GM18861 (cell line): ENCODE results near the gene STRIP2.
"Not testable (repeated sequence)": the region's sequence is repeated elsewhere in the genome, so short reads cannot be mapped to it uniquely, and the experiment has no call there.

ENCODE experiments used
- ATAC-seq: cut with Tn5 transposase; IDR thresholded peaks from one replicate; pipeline ENCODE4 v1.9.1; 2021; ENCODE audit not compliant: unreplicated experiment

Gene STRIP2

DNA sequence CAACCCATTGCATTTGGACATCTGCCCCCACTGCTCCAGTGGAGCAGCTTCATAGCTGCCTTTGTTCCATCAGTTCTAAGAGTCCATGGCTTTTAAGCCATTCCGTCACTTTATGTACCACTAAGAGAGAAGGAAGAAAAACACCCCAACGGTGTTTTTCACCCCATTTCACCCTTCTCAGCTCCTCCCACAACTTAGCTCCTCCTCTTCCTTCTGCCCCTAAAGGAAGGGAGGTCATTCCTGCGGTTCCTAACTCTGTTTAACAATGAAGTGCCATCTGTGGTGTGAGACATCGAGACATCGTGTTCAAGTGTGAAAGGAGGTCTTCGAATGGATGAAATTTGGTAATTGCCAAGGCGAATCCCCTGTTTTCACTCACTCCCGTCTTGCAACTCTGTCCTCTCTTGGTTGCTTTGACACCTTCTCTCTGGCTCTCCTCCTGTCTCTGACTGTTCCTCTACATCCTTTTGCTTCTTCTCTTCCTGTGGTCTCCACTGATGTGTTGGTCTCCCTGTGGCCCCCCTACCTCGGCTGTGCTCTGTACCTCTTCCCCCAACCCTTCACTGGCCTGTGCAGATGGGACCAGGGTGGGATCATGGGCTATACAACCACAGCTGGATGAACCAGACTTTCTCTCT, 91.1 kb downstream of the STRIP2 start:
- ATAC-seq, result no peak

DNA sequence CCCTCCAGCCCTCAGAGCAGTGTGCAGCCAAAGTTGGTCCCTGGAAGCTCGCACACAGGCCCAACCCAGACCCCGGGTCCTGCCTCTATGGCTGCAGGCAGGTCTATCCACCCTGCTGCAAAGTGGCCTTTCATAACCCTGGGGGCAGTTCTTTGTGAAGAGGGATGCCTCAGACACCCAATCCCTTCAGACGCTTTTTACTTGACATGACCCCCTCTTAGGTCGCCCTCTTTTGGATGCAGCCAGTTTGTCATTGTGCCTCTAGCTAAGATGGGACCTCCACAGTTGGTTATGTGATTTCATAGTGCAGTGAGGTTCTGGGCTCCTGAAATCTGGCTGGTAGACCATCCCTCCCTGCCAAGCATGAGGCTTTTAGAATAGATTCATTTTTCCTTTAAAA, 95.4 kb downstream of the STRIP2 start:
- no peak for ATAC-seq

DNA sequence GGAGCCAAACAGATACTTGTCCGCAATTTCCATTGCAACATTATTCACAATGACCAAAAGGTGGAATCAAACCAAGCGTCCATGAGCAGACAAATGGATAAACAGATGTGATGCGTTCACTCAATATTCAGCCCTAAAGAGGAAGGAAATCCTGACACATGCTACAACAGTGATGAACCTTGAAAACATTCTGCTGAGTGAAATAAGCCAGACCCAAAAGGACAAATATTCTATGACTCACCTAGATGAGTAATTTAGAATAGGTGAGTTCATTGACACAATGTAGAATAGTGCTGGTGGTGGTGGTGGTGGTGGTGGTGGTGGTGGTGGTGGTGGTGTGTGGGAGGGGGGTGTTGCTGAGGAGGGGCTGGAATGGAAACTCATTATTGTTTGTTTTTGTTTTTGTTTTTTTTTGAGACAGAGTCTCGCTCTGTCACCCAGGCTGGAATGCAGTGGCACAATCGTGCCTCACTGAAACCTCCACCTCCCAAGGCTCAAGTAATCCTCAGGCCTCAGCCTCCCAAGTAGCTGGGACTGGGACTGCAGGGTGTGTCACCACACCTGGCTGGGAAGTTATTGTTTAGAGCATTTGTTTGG, 96.7 kb downstream of the STRIP2 start:
- ATAC-seq, result no peak

GRCh38 chr7:129531721-129532120, 97.5 kb downstream of the STRIP2 start:
- no peak for ATAC-seq

DNA sequence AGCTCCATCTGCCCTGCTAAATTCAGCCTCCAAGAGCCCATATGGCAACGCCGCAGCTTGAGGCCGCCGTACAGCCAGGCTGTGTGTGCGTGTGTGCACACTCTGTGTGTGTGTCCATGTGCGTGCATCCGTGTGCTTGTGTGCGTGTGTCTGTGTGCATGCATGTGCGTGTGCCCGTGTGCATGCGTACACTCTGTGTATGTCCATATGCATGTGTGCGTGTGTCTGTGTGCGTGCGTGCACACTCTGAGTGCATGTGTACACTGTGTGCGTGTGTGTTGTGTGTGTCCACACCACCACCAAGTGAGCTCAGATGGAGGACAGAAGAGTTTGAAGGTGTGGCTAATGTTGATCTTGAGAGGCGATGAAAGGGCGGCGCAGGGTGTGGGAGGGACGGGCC, 98.1 kb downstream of the STRIP2 start:
- ATAC-seq, result no peak

DNA sequence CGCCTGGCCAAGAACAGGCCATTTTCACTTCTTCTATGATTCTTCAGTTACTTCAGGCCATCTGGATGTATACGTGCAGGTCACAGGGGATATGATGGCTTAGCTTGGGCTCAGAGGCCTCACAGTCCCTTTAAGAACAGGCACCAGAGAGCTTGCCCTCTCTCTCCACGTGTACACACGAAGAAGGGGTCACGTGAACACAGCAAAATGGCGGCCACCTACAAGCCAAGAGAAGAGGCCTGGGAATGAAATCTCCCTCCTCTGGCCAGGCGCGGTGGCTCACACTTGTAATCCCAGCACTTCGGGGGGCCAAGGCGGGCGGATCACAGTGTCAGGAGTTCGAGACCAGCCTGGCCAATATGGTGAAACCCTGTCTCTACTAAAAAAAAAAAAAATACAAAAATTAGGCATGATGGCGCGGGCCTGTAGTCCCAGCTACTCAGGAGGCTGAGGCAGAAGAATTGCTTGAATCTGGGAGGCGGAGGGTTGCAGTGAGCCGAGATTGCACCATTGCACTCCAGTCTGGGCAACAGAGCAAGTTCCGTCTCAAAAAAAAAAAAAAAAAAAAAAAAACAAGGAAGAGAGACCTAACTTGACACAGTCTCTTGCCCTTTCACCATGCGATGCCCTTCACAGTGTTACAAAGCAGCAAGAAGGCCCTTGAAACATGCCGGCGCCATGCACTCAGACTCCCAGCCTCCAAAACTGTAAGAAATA, 100.5 kb downstream of the STRIP2 start:
- not testable (repeated sequence) for ATAC-seq

- ATAC-seq, result no peak
Measured at GRCh38 chr7:129535896-129536295, 101.7 kb downstream of the STRIP2 start.

DNA sequence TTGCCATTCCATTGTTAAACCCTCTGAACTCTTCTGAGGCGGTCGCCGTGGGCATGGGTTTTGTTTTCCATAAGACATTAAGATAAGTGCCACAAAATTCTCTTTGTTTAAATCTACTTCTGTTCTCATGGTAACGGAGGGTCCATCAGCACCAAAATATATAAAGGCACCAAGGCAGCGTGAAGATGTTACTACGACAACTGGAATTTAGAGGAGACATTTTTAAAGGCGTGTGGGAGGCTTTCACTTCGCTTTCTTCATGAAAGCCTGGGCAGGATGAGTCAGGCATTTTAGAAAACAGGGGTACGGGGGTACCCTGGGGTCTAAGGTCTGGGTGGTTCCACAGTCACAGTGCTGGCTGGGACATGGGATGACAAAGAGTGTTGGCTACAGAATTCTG, 102.1 kb downstream of the STRIP2 start:
- ATAC-seq, result no peak
